ENCODE data around the gene CSTF1. TPM values are rescaled to one million over a fixed set of nuclear protein-coding genes. Genes with fewer than 3 reads are reported as not detected.

Gene CSTF1
- total RNA-seq, 1 experiment from 2014 or later, result 60.2 TPM

DNA sequence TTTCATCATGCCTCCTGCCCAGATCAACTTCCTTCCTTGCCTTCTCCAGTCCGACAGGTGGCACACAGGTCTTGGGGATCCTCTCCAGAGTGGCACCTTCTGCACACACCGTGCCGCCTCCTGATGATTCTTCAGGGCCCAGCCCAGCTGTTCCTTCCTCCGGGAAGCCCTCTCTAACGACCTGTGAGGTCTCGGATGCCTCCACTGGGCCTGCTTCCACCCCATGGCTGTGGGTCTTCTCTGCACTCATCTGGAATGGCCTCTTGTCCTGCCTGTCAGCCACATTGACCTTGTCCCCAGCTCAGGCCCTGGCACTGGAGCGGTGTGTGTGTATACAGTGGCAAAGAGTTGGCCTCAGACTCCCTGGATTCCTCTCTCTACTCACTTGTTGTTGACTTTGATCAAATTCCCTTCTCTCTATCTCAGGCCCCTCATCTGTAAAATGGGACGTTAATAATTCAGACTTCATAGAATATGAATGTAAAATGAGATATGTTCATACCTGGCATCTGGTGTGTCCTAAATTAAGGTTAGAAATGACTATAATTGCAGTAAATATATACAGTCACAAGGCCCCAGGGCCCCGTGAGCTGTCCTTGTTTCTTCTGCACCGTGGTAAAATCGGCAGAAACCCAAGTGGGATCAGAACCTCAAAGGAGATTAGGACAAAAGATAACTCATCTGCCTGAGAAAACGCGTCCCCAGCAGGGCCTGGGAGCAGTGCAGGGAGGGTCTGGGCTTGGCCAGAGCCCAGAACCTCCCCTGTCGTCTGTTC lies 32.1 kb upstream of the CSTF1 start:
- H3K27me3 ChIP-seq (ENCODE audit: low read length), result no peaks in the 10 kb centered on the region
- ChIA-PET CTCF (interaction anchor here (0.6 kb wide), 1 partner anchor 18 kb away, joined by 3 read pairs; no protein-coding TSS in a partner anchor), POLR2A (ENCODE audit: unreplicated experiment) (interaction anchor here (0.6 kb wide), 1 partner anchor 33 kb away, joined by 3 read pairs; no protein-coding TSS in a partner anchor)
- peaks cover 4% of the 10 kb centered on the region for H3F3A ChIP-seq (ENCODE audit: low read length, unreplicated experiment)
- intact Hi-C loops (cut with micrococcal nuclease), result no loop called here
- H3K79me2 ChIP-seq (ENCODE audit: low read length), result peaks cover 16% of the 10 kb centered on the region
- peak overlapping the region; percentile 99 for H2AFZ ChIP-seq (ENCODE audit: low read length)
- DNase-seq (peak; percentile 30), ATAC-seq (peak; percentile 6)
- H3K9ac ChIP-seq (ENCODE audit: low read length), result peak overlapping the region; percentile 74
- no peaks in the 10 kb centered on the region for H4K20me1 ChIP-seq (ENCODE audit: low read length)
- no peak for TF ChIP-seq EZH2 (IDR thresholded peaks at IDR 0.05; ENCODE audit: low read length, unreplicated experiment)
- no peaks in the 10 kb centered on the region for H3K9me3 ChIP-seq (ENCODE audit: low read length)
- H3K9me2 ChIP-seq (replicated peaks; ENCODE audit: low read length), result no peaks in the 10 kb centered on the region
- H3K27ac ChIP-seq (ENCODE audit: low read length), result 0 out of 2 replicates have a peak overlapping the region, but pooled peaks have one; percentile 3
- peak overlapping the region; percentile 95 for H3K4me3 ChIP-seq (ENCODE audit: low read length)
- H3K36me3 ChIP-seq (ENCODE audit: low read depth, low read length), result no peaks in the 10 kb centered on the region
- BruUV-seq (replicated peaks), result TSS peak; percentile 27
- H3K4me1 ChIP-seq (ENCODE audit: insufficient read depth, low read length), result peaks cover 20% of the 10 kb centered on the region
- H3K4me2 ChIP-seq (ENCODE audit: low read length), result peak overlapping the region; percentile 100

DNA sequence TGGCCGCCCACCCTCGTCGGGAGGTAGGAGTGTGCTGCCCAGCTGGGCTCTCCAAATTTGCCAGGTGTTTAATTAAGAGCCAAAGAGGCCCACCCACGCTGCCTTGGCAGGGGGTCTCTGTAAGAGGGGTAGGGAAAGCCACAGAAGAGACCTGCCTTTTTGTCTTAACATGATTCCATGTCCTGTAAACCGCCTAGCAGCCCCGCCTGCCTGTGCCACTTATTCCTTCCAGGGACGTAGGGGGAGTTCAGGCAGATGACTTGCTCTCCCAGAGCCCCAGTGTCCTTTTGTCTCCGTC lies 31.6 kb upstream of the CSTF1 start:
- ATAC-seq (no peak), DNase-seq (no peak)
- H3K4me2 ChIP-seq (ENCODE audit: low read length), result peak overlapping the region; percentile 100; the same call in 1 of the 2 replicates
- POLR2A ChIA-PET (ENCODE audit: unreplicated experiment), result no interaction called here
- no peak overlapping the region for H3K27ac ChIP-seq (ENCODE audit: low read length)
- no peaks in the 10 kb centered on the region for H3K9me3 ChIP-seq (ENCODE audit: low read length)
- H2AFZ ChIP-seq (ENCODE audit: low read length), result no peak overlapping the region
- H3K4me1 ChIP-seq (ENCODE audit: insufficient read depth, low read length), result peaks cover 20% of the 10 kb centered on the region
- H3F3A ChIP-seq (ENCODE audit: low read length, unreplicated experiment), result peaks cover 4% of the 10 kb centered on the region
- intact Hi-C loops (cut with micrococcal nuclease), result no loop called here
- BruUV-seq (replicated peaks), result no TSS peak
- TF ChIP-seq EZH2 (IDR thresholded peaks at IDR 0.05; ENCODE audit: low read length, unreplicated experiment) (no peak), CTCF (conservative IDR thresholded peaks at IDR 0.05; ENCODE audit: low read depth, low read length) (no peak), EZH2phosphoT487 (IDR thresholded peaks at IDR 0.05; ENCODE audit: borderline replicate concordance, low read length) (no peak)
- no peaks in the 10 kb centered on the region for H3K27me3 ChIP-seq (ENCODE audit: low read length)
- H4K20me1 ChIP-seq (ENCODE audit: low read length), result no peaks in the 10 kb centered on the region
- no peaks in the 10 kb centered on the region for H3K36me3 ChIP-seq (ENCODE audit: low read depth, low read length)
- H3K79me2 ChIP-seq (ENCODE audit: low read length), result peaks cover 16% of the 10 kb centered on the region
- no peak overlapping the region for H3K4me3 ChIP-seq (ENCODE audit: low read length)
- H3K9ac ChIP-seq (ENCODE audit: low read length), result no peak overlapping the region
- H3K9me2 ChIP-seq (replicated peaks; ENCODE audit: low read length), result no peaks in the 10 kb centered on the region
- CTCF ChIA-PET, result no interaction called here

DNA sequence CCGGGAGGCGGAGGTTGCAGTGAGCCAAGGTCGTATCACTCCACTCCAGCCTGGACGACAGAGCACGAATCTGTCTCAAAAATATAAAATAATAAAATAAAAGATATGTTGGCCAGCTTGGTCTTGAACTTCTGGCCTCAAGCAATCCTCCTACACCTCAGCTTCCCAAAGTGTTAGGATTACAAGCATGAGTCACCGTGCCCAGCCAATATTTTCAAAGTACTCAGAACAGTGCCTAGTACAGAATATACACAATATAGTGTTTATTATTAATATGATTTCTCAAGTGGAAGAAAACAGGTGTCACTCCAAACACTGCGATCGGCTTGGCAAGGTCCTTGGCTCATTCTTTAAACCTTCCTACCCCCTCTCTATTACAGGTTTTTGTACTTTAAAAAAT lies 30.5 kb upstream of the CSTF1 start:
- Histone ChIP-seq H3K27ac (ENCODE audit: low read length) (no peak overlapping the region), H3K27me3 (ENCODE audit: low read length) (no peaks in the 10 kb centered on the region), H3K4me2 (ENCODE audit: low read length) (no peak overlapping the region), H3K9ac (ENCODE audit: low read length) (no peak overlapping the region), H3K79me2 (ENCODE audit: low read length) (peaks cover 16% of the 10 kb centered on the region), H3K36me3 (ENCODE audit: low read depth, low read length) (no peaks in the 10 kb centered on the region), H3K4me3 (ENCODE audit: low read length) (no peak overlapping the region), H2AFZ (ENCODE audit: low read length) (no peak overlapping the region), H3K4me1 (ENCODE audit: insufficient read depth, low read length) (peaks cover 20% of the 10 kb centered on the region), H3K9me3 (ENCODE audit: low read length) (no peaks in the 10 kb centered on the region), H3F3A (ENCODE audit: low read length, unreplicated experiment) (peaks cover 4% of the 10 kb centered on the region), H3K9me2 (replicated peaks; ENCODE audit: low read length) (no peaks in the 10 kb centered on the region), H4K20me1 (ENCODE audit: low read length) (no peaks in the 10 kb centered on the region)
- POLR2A ChIA-PET (ENCODE audit: unreplicated experiment), result no interaction called here
- TF ChIP-seq CTCF (conservative IDR thresholded peaks at IDR 0.05; ENCODE audit: low read depth, low read length) (no peak), EZH2phosphoT487 (IDR thresholded peaks at IDR 0.05; ENCODE audit: borderline replicate concordance, low read length) (no peak), EZH2 (IDR thresholded peaks at IDR 0.05; ENCODE audit: low read length, unreplicated experiment) (no peak)
- ATAC-seq (no peak), DNase-seq (no peak)
- intact Hi-C loops (cut with micrococcal nuclease), result no loop called here
- CTCF ChIA-PET, result no interaction called here
- BruUV-seq (replicated peaks), result no TSS peak

All from PC-3 (cell line).